ENCODE measurements around the gene RBM33.

The RBM33 gene

DNA sequence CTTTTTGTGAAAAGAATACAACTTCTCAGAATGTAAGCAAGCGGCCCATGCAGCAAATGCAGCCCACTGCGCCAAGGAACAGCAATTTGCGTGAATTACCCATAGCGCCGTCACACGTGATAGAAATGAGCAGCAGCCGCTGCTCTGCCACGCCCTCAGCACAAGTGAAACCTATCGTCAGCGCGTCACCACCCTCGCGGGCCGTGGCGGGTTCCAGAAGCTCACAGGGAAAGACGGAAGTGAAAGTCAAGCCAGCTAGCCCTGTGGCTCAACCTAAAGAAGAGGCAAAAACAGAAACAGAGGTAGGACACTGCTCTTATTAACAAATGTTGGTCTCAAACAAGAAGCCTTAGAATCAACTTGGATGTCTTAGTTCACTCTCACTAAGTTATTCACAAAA is 97.3 kb downstream of the RBM33 start:
- in situ Hi-C loops (cut with MboI; ENCODE audit: low sequenced_read_pairs): no loop called here

DNA sequence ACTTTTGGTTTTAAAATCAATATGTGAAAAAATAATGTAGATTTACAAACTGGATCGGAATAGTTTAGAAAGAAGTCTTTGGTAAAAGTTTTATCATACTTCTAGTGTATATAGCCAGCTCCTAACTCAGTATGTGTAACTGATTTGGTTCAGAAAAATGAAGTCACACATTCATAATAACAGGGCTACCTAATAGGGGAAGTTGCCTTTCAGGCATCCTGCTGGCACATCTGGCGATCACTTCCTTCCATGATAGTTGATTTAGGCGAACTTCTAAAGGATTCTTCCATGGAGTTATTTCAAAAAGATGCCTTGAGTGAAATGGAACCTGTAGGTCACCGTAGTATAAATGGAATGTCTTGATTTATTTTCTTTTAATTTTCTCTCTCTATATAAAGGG is 98.7 kb downstream of the RBM33 start:
- in situ Hi-C loops (cut with MboI; ENCODE audit: low sequenced_read_pairs): no loop called here

DNA sequence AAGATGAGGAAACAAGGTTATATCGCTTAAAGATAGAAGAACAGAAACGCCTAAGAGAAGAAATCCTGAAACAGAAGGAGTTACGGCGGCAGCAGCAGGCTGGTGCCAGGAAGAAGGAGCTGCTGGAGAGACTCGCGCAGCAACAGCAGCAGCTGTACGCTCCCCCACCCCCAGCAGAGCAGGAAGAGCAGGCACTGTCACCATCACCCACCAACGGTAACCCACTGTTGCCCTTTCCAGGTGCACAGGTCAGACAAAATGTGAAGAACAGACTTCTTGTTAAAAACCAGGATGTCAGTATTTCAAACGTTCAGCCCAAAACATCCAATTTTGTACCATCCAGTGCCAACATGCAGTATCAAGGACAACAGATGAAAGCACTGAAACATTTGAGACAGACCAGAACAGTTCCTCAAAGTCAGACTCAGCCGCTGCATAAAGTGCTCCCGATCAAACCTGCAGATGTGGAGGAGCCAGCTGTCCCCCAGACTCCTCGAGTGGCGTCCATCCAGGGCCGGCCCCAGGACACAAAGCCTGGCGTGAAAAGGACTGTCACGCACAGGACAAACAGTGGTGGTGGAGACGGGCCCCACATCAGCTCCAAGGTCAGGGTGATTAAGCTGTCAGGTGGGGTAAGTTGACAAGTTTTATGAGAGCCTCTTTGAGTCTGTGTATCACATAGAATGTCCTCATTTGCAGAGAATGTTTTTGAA is 100.7 kb downstream of the RBM33 start:
- in situ Hi-C loops (cut with MboI; ENCODE audit: low sequenced_read_pairs): no loop called here

DNA sequence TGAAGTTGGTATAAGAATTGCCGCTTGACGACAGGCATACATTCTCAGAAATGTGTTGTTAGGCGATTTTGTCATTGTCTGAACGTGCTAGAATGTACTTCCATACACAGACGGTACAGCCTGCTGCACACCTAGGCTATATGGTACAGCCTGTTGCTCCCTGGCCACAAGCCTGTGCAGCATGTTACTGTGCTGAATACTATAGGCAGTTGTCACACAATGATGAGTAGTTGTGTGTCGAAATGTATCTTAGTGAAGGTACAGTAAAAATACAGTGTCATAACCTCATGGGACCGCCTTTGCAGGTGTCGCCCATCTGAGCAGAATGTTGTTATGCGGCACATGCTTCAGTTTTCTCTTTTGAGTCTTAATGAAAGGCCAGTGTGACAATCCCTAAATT is 101.3 kb downstream of the RBM33 start:
- in situ Hi-C loops (cut with MboI; ENCODE audit: low sequenced_read_pairs): no loop called here

DNA sequence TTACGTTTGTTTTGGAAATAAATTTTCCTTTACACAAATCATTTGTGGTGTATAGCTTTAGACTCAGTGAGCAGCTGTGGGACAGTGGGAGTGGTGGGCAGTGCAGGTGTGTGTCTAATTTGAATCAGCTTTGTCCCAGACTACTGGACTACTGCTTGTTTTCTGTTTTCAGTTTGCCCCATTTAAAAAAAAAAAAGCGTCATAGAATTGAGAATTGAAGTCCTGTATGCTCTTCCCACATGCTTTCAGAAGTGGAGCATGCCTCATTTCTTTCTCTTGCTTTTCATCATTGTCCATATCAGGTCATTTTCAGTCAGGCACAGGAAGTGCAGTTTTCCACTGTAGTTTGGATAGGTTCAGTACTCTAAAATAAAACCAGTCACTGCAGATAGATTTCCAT is 101.7 kb downstream of the RBM33 start:
- in situ Hi-C loops (cut with MboI; ENCODE audit: low sequenced_read_pairs): no loop called here

DNA sequence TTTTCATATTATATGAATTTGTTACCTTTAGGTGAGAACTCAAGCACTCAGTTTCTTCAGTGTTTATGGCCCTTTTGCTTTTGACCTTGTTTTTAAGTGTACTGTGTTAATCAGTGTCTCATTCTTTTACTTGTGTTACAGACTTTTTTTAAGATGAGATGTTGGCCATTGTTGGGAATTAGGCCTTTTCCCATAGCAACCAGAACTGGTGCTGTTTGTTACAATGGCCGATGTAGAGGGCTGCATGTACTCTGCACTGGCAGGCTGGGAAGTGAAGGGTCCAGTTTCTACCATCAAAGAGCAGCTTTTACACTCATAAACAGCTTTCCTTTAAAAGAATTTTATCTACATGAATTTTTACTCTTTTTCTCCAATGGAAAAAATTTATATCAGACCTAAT is 102.7 kb downstream of the RBM33 start:
- in situ Hi-C loops (cut with MboI; ENCODE audit: low sequenced_read_pairs): no loop called here

DNA sequence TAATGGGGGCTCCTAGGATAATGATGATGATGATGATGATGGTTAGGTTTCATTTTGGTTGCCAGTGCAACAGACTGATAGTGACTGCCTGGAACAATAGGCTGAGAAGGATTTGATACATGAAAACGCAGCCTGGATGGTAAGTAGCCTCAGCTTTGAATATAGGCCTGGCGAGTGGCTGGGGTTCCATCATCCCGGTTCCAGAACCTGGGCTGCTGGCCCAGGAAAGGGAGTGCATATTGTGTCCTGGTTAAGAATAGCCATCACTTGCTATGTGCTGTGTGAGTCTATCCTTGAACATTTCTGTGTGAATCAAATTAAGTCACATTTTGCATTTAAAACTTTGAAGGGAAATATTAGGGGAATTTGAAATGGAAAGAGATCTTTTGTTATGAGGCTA is 105.1 kb downstream of the RBM33 start:
- in situ Hi-C loops (cut with MboI; ENCODE audit: low sequenced_read_pairs): no loop called here

DNA sequence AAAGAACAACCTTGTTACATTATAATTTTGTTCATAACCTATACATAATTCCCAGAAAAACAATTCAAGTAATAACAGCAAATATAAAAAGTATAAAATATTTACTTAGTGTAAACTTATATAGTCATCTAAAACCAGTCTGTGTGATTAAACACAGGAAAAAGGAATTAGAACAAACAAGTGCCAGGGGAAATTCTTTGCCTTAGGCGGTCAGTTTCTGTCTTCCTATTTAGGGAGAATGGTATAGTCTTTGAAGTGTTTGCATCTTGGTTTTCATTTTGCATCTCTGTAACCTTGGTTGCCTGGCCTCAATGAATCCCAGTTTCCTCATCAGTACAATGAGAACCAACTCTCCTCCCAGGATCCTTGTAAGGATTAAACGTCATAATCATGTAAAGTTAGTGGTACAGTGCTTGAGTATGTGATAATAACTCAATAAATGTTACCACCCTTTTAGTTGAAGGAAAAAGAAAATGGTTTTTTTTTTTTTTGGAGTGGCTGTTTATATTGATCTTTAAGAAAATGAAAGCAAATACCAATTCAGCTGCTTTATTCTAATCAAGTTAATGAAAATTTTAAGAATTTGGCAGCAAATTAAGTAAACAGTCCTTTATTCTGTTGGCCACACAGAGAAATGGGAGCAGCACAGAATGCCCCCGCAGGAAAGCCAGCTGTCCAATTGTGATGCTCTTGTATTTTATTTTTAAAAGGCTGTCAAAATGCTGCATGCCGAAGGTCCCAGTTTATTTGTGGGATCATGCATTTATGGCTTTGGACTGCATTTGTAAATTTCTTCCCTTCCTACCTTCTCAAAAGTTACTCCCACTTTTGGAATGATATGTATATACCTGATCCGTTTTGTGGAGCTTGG is 106.0 kb downstream of the RBM33 start:
- in situ Hi-C loops (cut with MboI; ENCODE audit: low sequenced_read_pairs): loop anchor here (25.0 kb wide), 1 partner anchor 363 kb away; no protein-coding TSS in a partner anchor

DNA sequence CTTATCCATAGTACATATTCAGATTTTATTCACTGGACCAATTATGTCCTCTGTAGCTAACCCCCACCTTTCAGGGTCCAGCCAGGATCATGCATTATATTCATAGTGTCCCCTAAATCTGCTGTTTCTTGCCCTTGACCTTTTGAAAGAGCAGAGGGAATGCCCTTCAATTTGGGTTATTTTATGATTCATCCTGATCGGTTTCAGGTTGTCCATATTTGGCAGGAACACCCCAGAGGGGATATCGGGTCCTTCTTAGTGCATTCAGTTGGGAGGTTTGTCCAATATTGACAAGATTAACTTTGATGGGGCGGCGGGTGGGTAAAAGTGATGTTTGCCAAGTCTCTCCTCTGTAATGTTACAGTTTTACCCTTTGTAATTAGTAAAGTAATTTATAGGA is 106.9 kb downstream of the RBM33 start:
- in situ Hi-C loops (cut with MboI; ENCODE audit: low sequenced_read_pairs): loop anchor here (25.0 kb wide), 1 partner anchor 364 kb away; no protein-coding TSS in a partner anchor

DNA sequence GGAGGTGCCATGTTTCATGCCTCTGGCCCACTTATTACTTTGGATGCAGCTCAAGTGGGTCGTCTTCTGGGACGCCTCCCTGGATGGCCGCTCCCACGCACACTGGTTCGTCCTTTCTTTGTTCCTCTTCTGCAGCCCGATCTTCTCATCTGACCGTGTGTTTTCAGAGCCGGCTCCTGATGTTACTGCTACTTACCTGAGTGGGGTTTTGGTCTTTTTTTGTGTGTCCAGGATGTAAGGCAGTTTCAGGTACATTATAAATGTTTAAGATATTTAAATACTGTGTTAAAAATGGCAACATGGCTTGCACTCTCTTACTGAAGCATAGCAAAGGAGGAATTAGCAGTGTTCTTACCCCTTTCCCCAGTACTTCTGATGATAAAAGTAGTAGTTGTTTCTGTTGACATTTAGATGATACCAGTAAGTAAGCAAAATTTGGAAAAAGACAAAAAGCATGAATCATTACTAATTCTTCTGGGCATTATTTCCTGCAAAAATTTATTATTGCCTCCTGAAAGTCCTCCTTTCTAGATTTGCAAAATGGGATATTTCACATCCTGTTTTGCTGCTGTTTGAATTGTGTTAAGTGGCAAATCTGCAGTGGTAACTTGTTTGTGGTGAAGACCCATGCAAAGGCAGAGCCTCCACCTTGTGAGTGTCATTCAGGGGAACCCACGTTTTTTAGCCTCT is 108.4 kb downstream of the RBM33 start:
- in situ Hi-C loops (cut with MboI; ENCODE audit: low sequenced_read_pairs): loop anchor here (25.0 kb wide), 1 partner anchor 366 kb away; no protein-coding TSS in a partner anchor

DNA sequence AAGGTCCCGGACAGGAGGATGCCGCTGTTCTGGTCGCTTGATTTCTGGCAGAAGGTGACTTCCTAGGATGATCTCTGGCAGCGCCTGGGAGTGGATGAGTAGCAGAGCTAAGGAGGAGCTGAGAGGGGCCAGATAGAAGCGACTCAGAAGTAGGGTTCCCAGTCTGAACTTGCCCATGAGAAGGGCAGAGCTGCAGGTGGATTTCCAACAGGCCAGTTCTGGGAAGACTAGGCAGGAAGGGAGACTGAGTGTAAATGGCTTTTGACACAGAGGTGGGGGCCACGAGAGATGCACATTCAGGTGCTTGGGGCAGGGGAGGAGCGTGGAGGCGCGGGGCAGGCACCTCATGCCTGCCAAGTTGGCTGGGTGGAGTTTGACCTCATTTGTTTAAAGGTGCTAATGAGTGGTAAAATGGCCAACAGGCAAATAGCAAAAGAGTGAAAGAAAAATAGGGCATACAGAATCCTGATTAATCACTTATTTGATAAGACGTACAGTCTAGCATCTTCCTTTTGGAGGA is 109.0 kb downstream of the RBM33 start:
- in situ Hi-C loops (cut with MboI; ENCODE audit: low sequenced_read_pairs): loop anchor here (25.0 kb wide), 1 partner anchor 366 kb away; no protein-coding TSS in a partner anchor

DNA sequence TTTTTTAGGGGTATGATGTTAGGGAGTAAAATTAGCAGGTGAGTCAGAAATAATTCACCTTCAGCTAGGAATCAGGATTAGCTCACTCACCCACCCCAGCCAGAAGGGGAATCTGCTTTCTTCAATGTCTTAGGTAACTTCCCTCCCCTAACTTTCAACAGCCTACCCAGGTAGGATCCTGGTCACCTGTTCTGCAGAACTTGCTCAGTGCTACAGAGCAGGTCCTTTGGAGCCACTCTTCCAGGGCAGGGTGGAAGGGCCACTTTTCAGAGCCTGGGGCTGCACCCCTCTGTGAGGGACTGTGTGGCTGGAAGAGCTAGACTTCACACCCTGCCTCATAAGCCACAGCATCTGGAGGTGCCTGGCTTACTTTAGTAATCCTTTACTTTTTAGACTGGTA is 109.7 kb downstream of the RBM33 start:
- in situ Hi-C loops (cut with MboI; ENCODE audit: low sequenced_read_pairs): loop anchor here (25.0 kb wide), 1 partner anchor 367 kb away; no protein-coding TSS in a partner anchor

DNA sequence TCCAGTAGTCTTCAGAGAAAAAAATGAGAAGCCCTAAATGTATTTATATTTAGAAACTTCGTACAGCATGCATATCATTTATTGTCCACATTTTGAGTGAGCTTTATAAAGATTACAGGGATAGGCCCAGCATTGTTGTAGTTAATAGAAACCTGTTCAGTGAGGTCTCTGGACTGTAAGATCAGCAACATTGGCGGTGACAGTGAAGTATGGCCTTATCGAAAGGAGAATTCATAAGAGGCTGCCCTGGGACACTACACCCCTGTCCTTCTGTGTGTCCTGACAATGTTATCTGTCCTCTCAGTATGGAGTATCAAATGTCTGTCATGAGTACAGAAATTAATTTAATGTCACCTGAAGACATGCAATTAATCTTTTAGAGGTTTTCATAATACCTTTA is 110.6 kb downstream of the RBM33 start:
- in situ Hi-C loops (cut with MboI; ENCODE audit: low sequenced_read_pairs): loop anchor here (25.0 kb wide), 1 partner anchor 368 kb away; no protein-coding TSS in a partner anchor

DNA sequence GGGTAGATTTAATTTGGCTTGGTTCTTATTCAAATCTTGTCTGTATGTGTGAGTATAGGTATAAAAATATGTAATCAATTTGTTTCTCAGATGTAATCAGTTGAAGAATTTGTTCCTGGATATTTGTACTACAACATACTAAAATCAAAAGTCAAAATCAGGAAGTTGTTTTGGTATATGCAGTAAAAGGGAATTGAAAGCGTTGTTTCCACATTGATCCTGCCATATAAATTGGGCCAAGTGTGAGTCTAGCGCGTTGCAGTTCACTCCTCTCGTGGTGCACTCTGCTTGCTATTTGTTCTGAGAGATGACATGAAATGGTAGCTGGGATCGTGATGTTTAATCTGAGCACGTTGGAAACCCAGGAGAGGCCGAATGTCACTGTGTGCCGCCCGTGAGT is 111.9 kb downstream of the RBM33 start:
- in situ Hi-C loops (cut with MboI; ENCODE audit: low sequenced_read_pairs): loop anchor here (25.0 kb wide), 1 partner anchor 369 kb away; no protein-coding TSS in a partner anchor

DNA sequence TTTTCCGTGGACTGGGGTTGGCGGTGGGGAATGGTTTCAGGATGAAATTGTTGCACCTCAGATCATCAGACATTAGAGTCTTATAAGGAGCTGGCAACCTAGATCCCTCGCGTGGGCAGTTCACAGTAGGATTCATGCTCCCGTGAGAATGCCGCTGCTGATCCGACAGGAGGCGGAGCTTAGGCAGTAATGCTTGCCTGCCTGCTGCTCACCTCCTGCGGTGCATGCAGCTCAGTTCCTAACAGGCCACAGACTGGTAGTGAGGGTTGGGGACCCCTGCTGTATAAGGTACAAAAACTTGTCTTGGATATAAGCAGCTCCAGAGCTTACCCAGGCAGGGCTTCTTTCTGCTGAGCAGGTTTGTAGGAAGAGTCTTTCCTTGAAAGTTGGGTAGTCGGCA is 113.9 kb downstream of the RBM33 start:
- in situ Hi-C loops (cut with MboI; ENCODE audit: low sequenced_read_pairs): loop anchor here (25.0 kb wide), 1 partner anchor 371 kb away; no protein-coding TSS in a partner anchor

DNA sequence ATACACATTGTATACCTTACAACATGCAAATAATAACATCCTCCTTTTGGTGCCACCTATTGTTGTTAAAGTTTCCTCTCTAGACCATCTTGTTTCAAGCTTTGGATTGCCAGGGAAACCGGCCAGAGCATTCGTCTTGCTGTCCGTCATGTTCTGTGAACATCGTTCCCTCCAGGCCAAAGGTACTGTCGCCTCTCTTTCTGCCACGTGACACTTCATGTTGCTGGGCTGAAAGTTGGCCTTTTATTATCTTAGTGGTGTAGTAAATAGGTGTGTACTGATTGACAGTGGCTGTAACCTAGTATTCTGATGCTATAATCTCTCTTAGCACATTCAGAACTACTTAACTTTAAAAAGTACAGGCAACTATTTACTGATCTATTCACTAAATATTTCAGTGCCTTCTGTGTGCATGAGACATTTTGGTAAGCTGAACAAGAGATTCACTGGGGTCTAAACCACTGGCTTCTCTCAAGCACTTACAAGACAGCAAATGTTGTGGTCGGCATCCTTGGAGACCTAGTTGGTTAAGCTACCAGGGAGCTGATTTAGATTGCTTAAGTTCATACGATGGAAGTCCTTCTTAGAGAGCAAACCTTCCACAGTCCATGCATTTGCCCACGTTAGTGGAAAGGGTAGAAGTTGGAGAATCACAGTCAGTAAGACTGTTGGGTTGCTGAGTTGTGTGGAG is 115.4 kb downstream of the RBM33 start:
- in situ Hi-C loops (cut with MboI; ENCODE audit: low sequenced_read_pairs): loop anchor here (25.0 kb wide), 1 partner anchor 373 kb away; no protein-coding TSS in a partner anchor

DNA sequence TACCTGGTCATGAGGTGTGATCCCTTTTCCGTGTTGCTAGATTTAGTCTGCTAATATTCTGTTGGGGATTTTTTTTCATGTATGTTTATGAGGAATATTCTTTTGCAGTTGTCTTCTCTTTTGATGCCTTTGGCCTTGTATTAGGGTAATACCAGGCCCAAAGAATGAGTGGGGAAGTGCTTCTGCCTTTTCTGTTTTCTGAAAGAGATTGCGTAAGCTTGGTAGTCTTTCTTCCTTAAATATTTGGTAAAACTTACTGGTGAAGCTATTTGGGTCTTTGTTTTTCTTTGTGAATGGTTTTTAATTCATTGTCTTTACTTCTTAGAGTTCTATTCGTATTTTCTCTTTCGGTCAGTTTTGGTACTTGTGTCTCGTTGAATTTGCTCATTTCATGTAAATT is 116.7 kb downstream of the RBM33 start:
- in situ Hi-C loops (cut with MboI; ENCODE audit: low sequenced_read_pairs): loop anchor here (25.0 kb wide), 1 partner anchor 374 kb away; no protein-coding TSS in a partner anchor

DNA sequence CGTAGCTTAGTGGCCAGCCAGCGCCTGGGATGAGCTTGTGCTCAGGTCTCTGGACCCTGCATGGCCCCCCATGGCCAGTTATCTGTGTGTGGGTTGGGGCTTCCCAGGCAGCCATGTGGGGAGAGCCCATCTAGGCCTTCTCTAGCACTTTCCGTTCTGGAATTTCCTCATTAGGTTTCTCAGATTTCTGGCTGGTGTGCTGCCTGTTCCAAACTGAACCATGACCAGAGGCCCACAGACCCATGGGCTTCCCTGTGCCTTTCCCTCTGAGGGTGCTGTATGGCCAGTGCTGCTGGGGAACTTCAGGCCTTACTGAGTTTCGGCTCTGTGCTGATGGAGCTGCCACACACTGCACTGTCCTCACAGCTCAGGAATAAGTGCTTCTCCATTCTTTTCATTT is 117.6 kb downstream of the RBM33 start:
- in situ Hi-C loops (cut with MboI; ENCODE audit: low sequenced_read_pairs): loop anchor here (25.0 kb wide), 1 partner anchor 375 kb away; no protein-coding TSS in a partner anchor

DNA sequence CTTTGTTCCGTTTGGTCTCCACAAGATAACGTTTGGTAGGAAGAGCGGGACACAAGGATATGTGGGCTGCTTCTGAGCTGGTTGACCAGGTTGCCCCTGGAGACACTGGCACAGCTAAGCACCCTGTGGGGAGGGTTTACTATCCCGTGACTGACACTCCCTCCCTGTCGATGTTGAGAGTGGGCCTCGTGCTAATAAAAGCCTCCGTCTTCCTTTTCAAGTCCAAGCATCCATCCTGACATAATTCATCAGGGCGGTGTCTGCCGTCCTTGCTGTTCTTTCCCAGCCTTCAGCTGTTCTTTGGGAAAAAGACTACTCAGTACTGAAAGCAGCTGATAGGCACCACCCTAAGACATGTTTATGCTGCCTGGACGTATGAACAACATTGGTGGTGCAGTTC is 118.2 kb downstream of the RBM33 start:
- in situ Hi-C loops (cut with MboI; ENCODE audit: low sequenced_read_pairs): loop anchor here (25.0 kb wide), 1 partner anchor 375 kb away; no protein-coding TSS in a partner anchor

DNA sequence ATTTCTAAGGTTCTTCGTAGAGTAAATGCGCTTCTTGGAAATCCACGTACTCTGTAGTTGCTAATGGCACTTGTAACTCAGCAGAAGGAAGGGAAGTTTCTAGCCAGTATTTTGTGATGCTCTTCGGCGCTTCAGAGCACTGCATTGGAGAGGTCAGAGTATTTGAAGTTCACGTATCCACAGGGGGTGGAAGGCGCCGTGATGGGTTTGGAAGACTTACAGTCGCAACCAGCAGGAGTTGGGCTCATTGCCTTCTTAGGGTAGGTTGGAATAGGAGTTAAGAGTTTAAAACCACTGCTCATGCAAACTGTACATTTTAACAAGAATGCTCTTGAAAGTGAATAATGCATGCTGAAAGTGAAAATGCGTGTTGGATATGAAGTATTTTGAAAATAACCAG is 118.7 kb downstream of the RBM33 start:
- in situ Hi-C loops (cut with MboI; ENCODE audit: low sequenced_read_pairs): loop anchor here (25.0 kb wide), 1 partner anchor 376 kb away; no protein-coding TSS in a partner anchor

All from HL-60/S4 treated with phorbol 12-myristate 13-acetate at 8.2 ng/mL for 4 days and 3 days (cell line).